ENCODE measurements around the gene HIF1AN. TPM values are rescaled to one million over a fixed set of nuclear protein-coding genes. Genes with fewer than 3 reads are reported as not detected.

HIF1AN gene
- total RNA-seq, 3 donors from 2014 or later: 11.4 to 20.6 (median 15.4) TPM

- no peak for DNase-seq (ENCODE audit: low spot score in 2 of 2)
- Histone ChIP-seq H3K4me1 (no peaks in the 10 kb centered on the region), H3K27me3 (peaks cover 3 to 76% of the 10 kb centered on the region in 2 donors), H3K36me3 (no peaks in the 10 kb centered on the region), H3K9me3 (no peaks in the 10 kb centered on the region), H3K4me3 (no peak overlapping the region), H3K27ac (no peak overlapping the region)
- intact Hi-C loops (cut with DNase I; ENCODE audit: low total_unique reads): no loop called here
- TF ChIP-seq POLR2AphosphoS5 (IDR thresholded peaks at IDR 0.05) (no peak), CTCF (IDR thresholded peaks at IDR 0.05) (no peak), POLR2A (IDR thresholded peaks at IDR 0.05) (no peak)
These were observed 29.7 kb downstream of the HIF1AN start for GRCh38 chr10:100565206-100565985.

GRCh38 chr10:100566561-100566960, 30.8 kb downstream of the HIF1AN start:
- Histone ChIP-seq H3K27me3 (peaks cover 3 to 79% of the 10 kb centered on the region in 2 donors), H3K27ac (no peak overlapping the region), H3K36me3 (no peaks in the 10 kb centered on the region), H3K4me1 (no peaks in the 10 kb centered on the region), H3K4me3 (no peak overlapping the region), H3K9me3 (no peaks in the 10 kb centered on the region)
- TF ChIP-seq POLR2AphosphoS5 (IDR thresholded peaks at IDR 0.05): no peak
- TF ChIP-seq POLR2A (IDR thresholded peaks at IDR 0.05): no peak
- no peak for TF ChIP-seq CTCF (IDR thresholded peaks at IDR 0.05)
- intact Hi-C loops (cut with DNase I; ENCODE audit: low total_unique reads): no loop called here
- no peak for DNase-seq (ENCODE audit: low spot score in 2 of 2)

- no peak for DNase-seq (ENCODE audit: low spot score in 2 of 2)
- Histone ChIP-seq H3K27ac (no peak overlapping the region), H3K4me1 (no peaks in the 10 kb centered on the region), H3K36me3 (no peaks in the 10 kb centered on the region), H3K27me3 (peaks cover 2 to 75% of the 10 kb centered on the region in 2 donors), H3K4me3 (no peak overlapping the region), H3K9me3 (no peaks in the 10 kb centered on the region)
- TF ChIP-seq CTCF (IDR thresholded peaks at IDR 0.05) (no peak), POLR2AphosphoS5 (IDR thresholded peaks at IDR 0.05) (no peak), POLR2A (IDR thresholded peaks at IDR 0.05) (no peak)
- intact Hi-C loops (cut with DNase I; ENCODE audit: low total_unique reads): no loop called here
These were observed 31.5 kb downstream of the HIF1AN start for GRCh38 chr10:100567249-100567648.

GRCh38 chr10:100567826-100568225, 32.1 kb downstream of the HIF1AN start:
- no peaks in the 10 kb centered on the region for H3K36me3 ChIP-seq
- TF ChIP-seq CTCF (IDR thresholded peaks at IDR 0.05) (no peak), POLR2AphosphoS5 (IDR thresholded peaks at IDR 0.05) (no peak), POLR2A (IDR thresholded peaks at IDR 0.05) (no peak)
- intact Hi-C loops (cut with DNase I; ENCODE audit: low total_unique reads): no loop called here
- H3K27ac ChIP-seq: no peak overlapping the region
- H3K4me3 ChIP-seq: no peak overlapping the region
- DNase-seq (ENCODE audit: low spot score in 2 of 2): no peak
- H3K4me1 ChIP-seq: no peaks in the 10 kb centered on the region
- no peaks in the 10 kb centered on the region for H3K9me3 ChIP-seq
- H3K27me3 ChIP-seq: peaks cover 0 to 70% of the 10 kb centered on the region in 2 donors

- H3K36me3 ChIP-seq: no peaks in the 10 kb centered on the region
- no peaks in the 10 kb centered on the region for H3K9me3 ChIP-seq
- H3K27ac ChIP-seq: no peak overlapping the region
- H3K4me1 ChIP-seq: no peaks in the 10 kb centered on the region
- H3K4me3 ChIP-seq: no peak overlapping the region
- peaks cover 0 to 62% of the 10 kb centered on the region in 2 donors for H3K27me3 ChIP-seq
- no peak for DNase-seq (ENCODE audit: low spot score in 2 of 2)
- intact Hi-C loops (cut with DNase I; ENCODE audit: low total_unique reads): no loop called here
- TF ChIP-seq POLR2AphosphoS5 (IDR thresholded peaks at IDR 0.05) (no peak), POLR2A (IDR thresholded peaks at IDR 0.05) (no peak), CTCF (IDR thresholded peaks at IDR 0.05) (no peak)
These were observed 33.2 kb downstream of the HIF1AN start for GRCh38 chr10:100568912-100569311.

Data from breast epithelium (tissue), 4 donors.